ENCODE data around the gene PTPRG.

GRCh38 chr3:61821823-61822251, 260.5 kb downstream of the PTPRG start:
- TF ChIP-seq, protein P1, sequence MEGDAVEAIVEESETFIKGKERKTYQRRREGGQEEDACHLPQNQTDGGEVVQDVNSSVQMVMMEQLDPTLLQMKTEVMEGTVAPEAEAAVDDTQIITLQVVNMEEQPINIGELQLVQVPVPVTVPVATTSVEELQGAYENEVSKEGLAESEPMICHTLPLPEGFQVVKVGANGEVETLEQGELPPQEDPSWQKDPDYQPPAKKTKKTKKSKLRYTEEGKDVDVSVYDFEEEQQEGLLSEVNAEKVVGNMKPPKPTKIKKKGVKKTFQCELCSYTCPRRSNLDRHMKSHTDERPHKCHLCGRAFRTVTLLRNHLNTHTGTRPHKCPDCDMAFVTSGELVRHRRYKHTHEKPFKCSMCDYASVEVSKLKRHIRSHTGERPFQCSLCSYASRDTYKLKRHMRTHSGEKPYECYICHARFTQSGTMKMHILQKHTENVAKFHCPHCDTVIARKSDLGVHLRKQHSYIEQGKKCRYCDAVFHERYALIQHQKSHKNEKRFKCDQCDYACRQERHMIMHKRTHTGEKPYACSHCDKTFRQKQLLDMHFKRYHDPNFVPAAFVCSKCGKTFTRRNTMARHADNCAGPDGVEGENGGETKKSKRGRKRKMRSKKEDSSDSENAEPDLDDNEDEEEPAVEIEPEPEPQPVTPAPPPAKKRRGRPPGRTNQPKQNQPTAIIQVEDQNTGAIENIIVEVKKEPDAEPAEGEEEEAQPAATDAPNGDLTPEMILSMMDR (IDR thresholded peaks at IDR 0.05), result no peak
- no peak for TF ChIP-seq POLR2A (IDR thresholded peaks at IDR 0.05)

Measured in adrenal gland (tissue), 5 donors.